Ascending aorta (tissue), 2 donors: Measurements from ENCODE around the gene S100A10. TPM values are rescaled to one million over a fixed set of nuclear protein-coding genes. Genes with fewer than 3 reads are reported as not detected.

Source experiments
- DNase-seq, 2 donors: peaks; one replicate each; pipeline ENCODE4 v3.0.0-alpha.2; 2019; ENCODE audit warnings: low spot score in 2 of 2
- H3K27ac ChIP-seq, 2 donors: fragments of 200-600 bp; sonication (generic); one replicate each; pipeline ENCODE4 v1.5.1; 2016 to 2017; ENCODE audit warnings: mild to moderate bottlenecking in 1 of 2
- H3K27me3 ChIP-seq: fragments of 200-600 bp; sonication (generic); one replicate; pipeline ENCODE4 v1.5.1; 2017
- H3K36me3 ChIP-seq, 2 donors: fragments of 200-600 bp; sonication (generic); one replicate each; pipeline ENCODE4 v1.5.1; 2016
- H3K4me1 ChIP-seq, 2 donors: fragments of 200-600 bp; sonication (generic); one replicate each; pipeline ENCODE4 v1.5.1; 2016 to 2017; ENCODE audit warnings: mild to moderate bottlenecking in 1 of 2
- H3K4me3 ChIP-seq, 2 donors: fragments of 200-600 bp; sonication (generic); one replicate each; pipeline ENCODE4 v1.5.1; 2016 to 2017; ENCODE audit warnings: mild to moderate bottlenecking in 1 of 2
- H3K9me3 ChIP-seq, 2 donors: fragments of 200-600 bp; sonication (generic); one replicate each; pipeline ENCODE4 v1.5.1; 2016
- intact Hi-C: fragments of 100-400 bp; cut with DNase I; formaldehyde crosslinking; loops from one replicate; pipeline ENCODE4 v1.15.1; 2023
- total RNA-seq: library from RNA; depleted of rRNA; stranded (reverse); fragments of >200 nt; gene quantifications from one replicate; pipeline ENCODE4 v1.1.0, GENCODE V29; 2016
- TF ChIP-seq, protein P1 (sequence below), 3 experiments: fragments of 200-600 bp in 2 of 3; fragments of 450-650 bp in 1 of 3; sonication (generic) in 2 of 3; IDR thresholded peaks; one replicate each; pipeline ENCODE4 v1.5.1; 2016 to 2019; ENCODE audit warnings: antibody characterized with exemption in 3 of 3, mild to moderate bottlenecking in 1 of 3, moderate library complexity in 1 of 3

Gene S100A10
- total RNA-seq = 25.8 TPM

DNA sequence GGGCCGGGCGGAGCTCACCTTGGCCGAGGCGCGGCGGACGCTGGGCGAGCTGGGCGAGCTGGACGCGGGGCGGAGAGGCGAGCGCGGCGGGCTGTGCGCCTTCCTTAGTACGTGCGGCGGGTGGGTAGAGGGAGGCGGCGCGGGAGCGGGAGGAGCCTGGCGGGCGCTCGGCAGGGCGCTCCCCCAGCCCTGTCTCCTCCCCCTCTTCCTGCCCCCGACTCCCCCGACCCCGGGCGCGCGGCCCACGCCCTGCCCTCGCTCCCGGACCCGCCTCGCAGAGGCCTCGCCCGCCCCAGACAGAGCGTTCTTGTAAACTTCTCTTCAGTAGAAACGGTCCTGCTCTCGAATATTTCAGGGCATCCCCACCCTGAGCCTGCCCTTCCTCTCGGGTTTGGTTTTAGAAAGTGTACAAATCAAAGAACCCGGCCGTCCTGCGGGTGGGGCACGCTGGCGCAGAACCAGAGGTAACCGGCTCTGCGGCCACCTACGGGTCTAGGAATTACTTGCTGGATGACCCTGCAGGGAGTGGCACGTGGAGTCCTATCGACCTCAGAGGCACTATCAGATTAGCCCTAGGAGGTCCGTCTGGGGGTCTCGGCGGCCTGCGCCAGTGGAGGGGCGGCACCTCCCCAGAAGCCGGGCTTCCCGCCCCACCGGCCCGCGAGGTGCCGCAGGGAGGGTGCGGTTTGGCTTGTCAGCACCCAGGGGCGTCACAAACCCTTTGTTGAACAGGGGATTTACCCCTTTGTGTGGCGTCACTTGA, at the start of gene S100A10:
TSS of gene S100A10 (minus strand) at position 126 of the 763 bp plus-strand sequence. CDS start 7,629 bp downstream, outside the sequence.
- intact Hi-C loops = loop anchor here (2.0 kb wide), 3 partner anchors 43 to 55 kb away; partner anchors contain the start of gene S100A11
- no peaks in the 10 kb centered on the region for H3K9me3 ChIP-seq
- H3K27ac ChIP-seq = peak within 1 kb of the TSS; percentile 93 to 95
- no peaks in the 10 kb centered on the region for H3K36me3 ChIP-seq
- peaks cover 22 to 44% of the 10 kb centered on the region in 2 donors for H3K4me1 ChIP-seq
- no peaks in the 10 kb centered on the region for H3K27me3 ChIP-seq
- peak in 1 of 2 donors; percentile 85 for DNase-seq
- peak within 1 kb of the TSS; percentile 73 to 97 for H3K4me3 ChIP-seq
- TF ChIP-seq, protein P1, sequence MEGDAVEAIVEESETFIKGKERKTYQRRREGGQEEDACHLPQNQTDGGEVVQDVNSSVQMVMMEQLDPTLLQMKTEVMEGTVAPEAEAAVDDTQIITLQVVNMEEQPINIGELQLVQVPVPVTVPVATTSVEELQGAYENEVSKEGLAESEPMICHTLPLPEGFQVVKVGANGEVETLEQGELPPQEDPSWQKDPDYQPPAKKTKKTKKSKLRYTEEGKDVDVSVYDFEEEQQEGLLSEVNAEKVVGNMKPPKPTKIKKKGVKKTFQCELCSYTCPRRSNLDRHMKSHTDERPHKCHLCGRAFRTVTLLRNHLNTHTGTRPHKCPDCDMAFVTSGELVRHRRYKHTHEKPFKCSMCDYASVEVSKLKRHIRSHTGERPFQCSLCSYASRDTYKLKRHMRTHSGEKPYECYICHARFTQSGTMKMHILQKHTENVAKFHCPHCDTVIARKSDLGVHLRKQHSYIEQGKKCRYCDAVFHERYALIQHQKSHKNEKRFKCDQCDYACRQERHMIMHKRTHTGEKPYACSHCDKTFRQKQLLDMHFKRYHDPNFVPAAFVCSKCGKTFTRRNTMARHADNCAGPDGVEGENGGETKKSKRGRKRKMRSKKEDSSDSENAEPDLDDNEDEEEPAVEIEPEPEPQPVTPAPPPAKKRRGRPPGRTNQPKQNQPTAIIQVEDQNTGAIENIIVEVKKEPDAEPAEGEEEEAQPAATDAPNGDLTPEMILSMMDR (IDR thresholded peaks at IDR 0.05) = peak in 1 of 3 experiments; percentile 6

- Histone ChIP-seq H3K4me3 (no peak overlapping the region), H3K36me3 (no peaks in the 10 kb centered on the region), H3K9me3 (no peaks in the 10 kb centered on the region), H3K27ac (no peak overlapping the region), H3K4me1 (peaks cover 0 to 10% of the 10 kb centered on the region in 2 donors), H3K27me3 (no peaks in the 10 kb centered on the region)
- TF ChIP-seq, protein P1 (IDR thresholded peaks at IDR 0.05) = no peak
- intact Hi-C loops = loop anchor here (10.0 kb wide), 1 partner anchor 427 kb away; the partner anchor contains the start of gene SNX27
- no peak for DNase-seq
Observed at GRCh38 chr1:152042030-152042429, 48.4 kb upstream of the S100A10 start.

- no peak for DNase-seq
- Histone ChIP-seq H3K9me3 (no peaks in the 10 kb centered on the region), H3K27ac (no peak overlapping the region), H3K36me3 (no peaks in the 10 kb centered on the region), H3K4me3 (no peak overlapping the region), H3K4me1 (peaks cover 0 to 5% of the 10 kb centered on the region in 2 donors), H3K27me3 (no peaks in the 10 kb centered on the region)
- TF ChIP-seq, protein P1 (IDR thresholded peaks at IDR 0.05) = no peak
- intact Hi-C loops = loop anchor here (10.0 kb wide), 1 partner anchor 425 kb away; the partner anchor contains the start of gene SNX27
Observed at GRCh38 chr1:152039886-152040285, 46.2 kb upstream of the S100A10 start.

DNA sequence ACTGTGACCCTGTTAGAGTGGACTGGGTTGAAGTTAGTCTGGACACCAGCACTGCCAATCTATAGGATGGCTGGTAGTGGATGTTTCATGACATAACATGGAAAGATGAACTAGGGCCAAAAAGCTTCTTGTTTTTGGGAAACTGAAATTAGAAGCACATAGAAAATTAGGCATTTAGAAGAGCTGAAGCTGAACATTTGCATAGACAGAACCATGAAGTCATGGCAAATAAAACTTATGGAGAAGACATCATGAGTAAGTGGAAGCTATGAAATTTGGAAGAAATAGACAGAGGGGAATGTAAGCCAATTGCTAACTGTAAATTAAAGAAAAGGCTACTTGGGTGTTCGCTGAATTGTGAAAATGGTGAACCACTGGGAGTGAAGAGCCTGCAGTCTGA, 45.8 kb upstream of the S100A10 start:
- no peaks in the 10 kb centered on the region for H3K9me3 ChIP-seq
- H3K27ac ChIP-seq = no peak overlapping the region
- peaks cover 0 to 8% of the 10 kb centered on the region in 2 donors for H3K4me1 ChIP-seq
- H3K27me3 ChIP-seq = no peaks in the 10 kb centered on the region
- intact Hi-C loops = no loop called here
- TF ChIP-seq, protein P1 (IDR thresholded peaks at IDR 0.05) = no peak
- no peak for DNase-seq
- H3K4me3 ChIP-seq = no peak overlapping the region
- H3K36me3 ChIP-seq = no peaks in the 10 kb centered on the region

GRCh38 chr1:152038871-152039270, 45.2 kb upstream of the S100A10 start:
- Histone ChIP-seq H3K4me1 (peaks cover 3 to 14% of the 10 kb centered on the region in 2 donors), H3K27me3 (no peaks in the 10 kb centered on the region), H3K9me3 (no peaks in the 10 kb centered on the region), H3K27ac (no peak overlapping the region), H3K36me3 (peaks cover 0 to 2% of the 10 kb centered on the region in 2 donors), H3K4me3 (no peak overlapping the region)
- no peak for DNase-seq
- TF ChIP-seq, protein P1 (IDR thresholded peaks at IDR 0.05) = no peak
- intact Hi-C loops = no loop called here
